ENCODE results near the gene CDK14.

The CDK14 gene

GRCh38 chr7:90817151-90817550, 221.0 kb downstream of the CDK14 start:
- DNase-seq, result no peak

GRCh38 chr7:90817846-90818245, 221.7 kb downstream of the CDK14 start:
- DNase-seq, result no peak

GRCh38 chr7:90818341-90818740, 222.2 kb downstream of the CDK14 start:
- no peak for DNase-seq

GRCh38 chr7:90821961-90822620, 226.0 kb downstream of the CDK14 start:
- no peak for DNase-seq

- DNase-seq, result no peak
These were observed 228.5 kb downstream of the CDK14 start for GRCh38 chr7:90824386-90825307.

- DNase-seq, result no peak
These were observed 229.7 kb downstream of the CDK14 start for GRCh38 chr7:90825779-90826178.

- no peak for DNase-seq
These were observed 232.5 kb downstream of the CDK14 start for GRCh38 chr7:90828601-90829000.

- DNase-seq, result no peak
These were observed 234.2 kb downstream of the CDK14 start for GRCh38 chr7:90830308-90830707.

- peak; percentile 4 to 9 for DNase-seq
These were observed 236.6 kb downstream of the CDK14 start for GRCh38 chr7:90832726-90833125.

- DNase-seq, result no peak
These were observed 237.3 kb downstream of the CDK14 start for GRCh38 chr7:90833443-90833842.

- DNase-seq, result no peak
These were observed 238.7 kb downstream of the CDK14 start for GRCh38 chr7:90834771-90835170.

- no peak for DNase-seq
These were observed 239.7 kb downstream of the CDK14 start for GRCh38 chr7:90835861-90836260.

- DNase-seq, result no peak
These were observed 240.8 kb downstream of the CDK14 start for GRCh38 chr7:90836937-90837336.

- DNase-seq, result no peak
These were observed 242.7 kb downstream of the CDK14 start for GRCh38 chr7:90838799-90839198.

- DNase-seq, result no peak
These were observed 243.2 kb downstream of the CDK14 start for GRCh38 chr7:90839316-90839715.

GRCh38 chr7:90839727-90840291, 243.7 kb downstream of the CDK14 start:
- no peak for DNase-seq

- no peak for DNase-seq
These were observed 245.8 kb downstream of the CDK14 start for GRCh38 chr7:90841759-90842429.

GRCh38 chr7:90842430-90842788, 246.3 kb downstream of the CDK14 start:
- no peak for DNase-seq

- no peak for DNase-seq
These were observed 247.4 kb downstream of the CDK14 start for GRCh38 chr7:90843472-90843871.

GRCh38 chr7:90844421-90844820, 248.3 kb downstream of the CDK14 start:
- no peak for DNase-seq

GRCh38 chr7:90846192-90846591, 250.1 kb downstream of the CDK14 start:
- no peak for DNase-seq

- DNase-seq, result no peak
These were observed 253.9 kb downstream of the CDK14 start for GRCh38 chr7:90850066-90850465.

GRCh38 chr7:90850471-90850870, 254.3 kb downstream of the CDK14 start:
- DNase-seq, result no peak
